T follicular helper cell (primary cell): Measurements from ENCODE around the gene CCDC86.
A peak's percentile ranks its signal among the peaks of the same experiment; 100 is the strongest.

Experiments used
- DNase-seq: peaks from one replicate; pipeline ENCODE4 v3.0.0-alpha.2; 2020; ENCODE audit warnings: low read depth

The CCDC86 gene

GRCh38 chr11:60831143-60831500 lies 10.8 kb upstream of the CCDC86 start:
- DNase-seq = peak; percentile 69

- no peak for DNase-seq
These were observed 10.3 kb upstream of the CCDC86 start for GRCh38 chr11:60831501-60832079.

GRCh38 chr11:60834742-60835533 lies 7.0 kb upstream of the CCDC86 start:
- no peak for DNase-seq

- DNase-seq = no peak
These were observed 6.4 kb upstream of the CCDC86 start for GRCh38 chr11:60835534-60835846.

- DNase-seq = no peak
These were observed 4.9 kb upstream of the CCDC86 start for GRCh38 chr11:60836866-60837515.

GRCh38 chr11:60838132-60838531 lies 3.8 kb upstream of the CCDC86 start:
- no peak for DNase-seq

- DNase-seq = no peak
These were observed 1.2 kb upstream of the CCDC86 start for GRCh38 chr11:60840470-60841430.

- no peak for DNase-seq
These were observed 1.0 kb downstream of the CCDC86 start for GRCh38 chr11:60842668-60843600.

GRCh38 chr11:60844045-60844869 lies 2.3 kb downstream of the CCDC86 start:
- DNase-seq = no peak

- DNase-seq = no peak
These were observed 2.9 kb downstream of the CCDC86 start for GRCh38 chr11:60844870-60845221.

GRCh38 chr11:60845338-60845737 lies 3.4 kb downstream of the CCDC86 start:
- DNase-seq = no peak

- no peak for DNase-seq
These were observed 5.4 kb downstream of the CCDC86 start for GRCh38 chr11:60847281-60847680.

GRCh38 chr11:60847896-60848295 lies 6.0 kb downstream of the CCDC86 start:
- DNase-seq = no peak

GRCh38 chr11:60848714-60849151 lies 6.8 kb downstream of the CCDC86 start:
- DNase-seq = no peak

GRCh38 chr11:60849641-60850520 lies 8.0 kb downstream of the CCDC86 start:
- DNase-seq = no peak

GRCh38 chr11:60851327-60852104 lies 9.6 kb downstream of the CCDC86 start:
- no peak for DNase-seq

- no peak for DNase-seq
These were observed 10.4 kb downstream of the CCDC86 start for GRCh38 chr11:60852117-60852981.
